Loucy (cell line): ENCODE data around the gene MELK.
A peak's percentile ranks its signal among the peaks of the same experiment; 100 is the strongest.

ENCODE experiments used
- H2AFZ ChIP-seq: fragments of 200-600 bp; sonication (generic); 2 replicates; pipeline ENCODE4 v1.6.0; 2016; ENCODE audit warnings: antibody characterized with exemption, mild to moderate bottlenecking, low read length, moderate library complexity
- H3F3A ChIP-seq: fragments of 200-600 bp; 2 replicates; pipeline ENCODE4 v1.6.0; 2016; ENCODE audit warnings: antibody characterized with exemption, low read depth, mild to moderate bottlenecking
- H3K27me3 ChIP-seq: fragments of 200-600 bp; sonication (generic); 2 replicates; pipeline ENCODE4 v1.6.1; 2014; ENCODE audit warnings: low read length, mild to moderate bottlenecking; ENCODE audit not compliant: insufficient read depth, poor library complexity, severe bottlenecking
- H3K36me3 ChIP-seq: fragments of 200-600 bp; sonication (generic); 2 replicates; pipeline ENCODE4 v1.6.1; 2016; ENCODE audit warnings: low read length; ENCODE audit not compliant: insufficient read depth
- H3K4me1 ChIP-seq: fragments of 200-600 bp; sonication (generic); 2 replicates; pipeline ENCODE4 v1.5.1; 2014; ENCODE audit warnings: low read length, mild to moderate bottlenecking; ENCODE audit not compliant: insufficient read depth, poor library complexity, severe bottlenecking
- H3K4me2 ChIP-seq: fragments of 200-600 bp; sonication (generic); 2 replicates; pipeline ENCODE4 v1.6.0; 2014; ENCODE audit warnings: antibody characterized with exemption, low read length, low read depth, mild to moderate bottlenecking; ENCODE audit not compliant: poor library complexity, severe bottlenecking
- H3K4me3 ChIP-seq: fragments of 200-600 bp; sonication (generic); 2 replicates; pipeline ENCODE4 v1.5.1; 2014; ENCODE audit warnings: low read length, mild to moderate bottlenecking, mixed read lengths; ENCODE audit not compliant: poor library complexity, severe bottlenecking
- H3K79me2 ChIP-seq: fragments of 200-600 bp; sonication (generic); 2 replicates; pipeline ENCODE4 v1.6.1; 2014; ENCODE audit warnings: low read length; ENCODE audit not compliant: insufficient read depth
- H3K9ac ChIP-seq: fragments of 200-600 bp; sonication (generic); 2 replicates; pipeline ENCODE4 v1.6.0; 2014; ENCODE audit warnings: mild to moderate bottlenecking, low read depth, low read length, moderate library complexity; ENCODE audit not compliant: poor library complexity, severe bottlenecking
- H3K9me2 ChIP-seq: fragments of 200-600 bp; sonication (generic); replicated peaks from 2 replicates; pipeline ENCODE4 v1.6.1; 2016; ENCODE audit warnings: low read depth, low read length, mixed read lengths
- H3K9me3 ChIP-seq: fragments of 200-600 bp; sonication (generic); 2 replicates; pipeline ENCODE4 v1.6.1; 2014; ENCODE audit warnings: mild to moderate bottlenecking, antibody characterized with exemption, low read length, low read depth; ENCODE audit not compliant: insufficient read depth
- H4K20me1 ChIP-seq: fragments of 200-600 bp; sonication (generic); 2 replicates; pipeline ENCODE4 v1.6.0; 2014; ENCODE audit warnings: antibody characterized with exemption, low read length, mild to moderate bottlenecking; ENCODE audit not compliant: insufficient read depth, poor library complexity, severe bottlenecking
- CTCF ChIP-seq: fragments of 200-600 bp; sonication (generic); conservative IDR thresholded peaks from 2 replicates; pipeline ENCODE4 v1.5.1; 2014; ENCODE audit warnings: mild to moderate bottlenecking, antibody characterized with exemption, low read length
- EZH2phosphoT487 ChIP-seq: fragments of 200-600 bp; IDR thresholded peaks from 2 replicates; pipeline ENCODE4 v1.6.1; 2018; ENCODE audit warnings: antibody characterized with exemption, mild to moderate bottlenecking, moderate library complexity, borderline replicate concordance

Gene MELK

DNA sequence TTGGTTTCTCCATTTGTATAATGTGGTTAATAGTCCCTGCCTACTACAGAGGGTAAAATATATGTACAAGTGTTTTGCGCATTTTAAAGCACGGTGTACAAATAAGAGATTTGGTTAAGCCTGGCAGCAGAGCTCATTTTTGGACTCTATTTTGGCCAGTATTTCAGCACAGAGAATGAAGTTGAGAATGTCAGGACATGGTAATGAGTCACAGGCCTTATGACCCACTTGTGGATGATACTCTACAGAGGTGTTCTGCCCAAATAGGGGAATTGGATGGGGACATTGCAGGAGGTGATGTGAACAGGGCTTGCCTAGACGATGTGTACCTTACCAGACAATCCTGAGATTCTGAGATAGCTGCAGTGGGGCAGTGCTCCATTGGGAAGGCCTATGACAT, 50.6 kb downstream of the MELK start:
- Histone ChIP-seq H3K79me2 (0 out of 2 replicates have a peak, but pooled peaks cover 5% of the 10 kb centered on the region), H3F3A (no peaks in the 10 kb centered on the region), H3K4me3 (no peak overlapping the region), H3K9me3 (no peaks in the 10 kb centered on the region), H2AFZ (no peak overlapping the region), H3K4me1 (no peaks in the 10 kb centered on the region), H3K27me3 (no peaks in the 10 kb centered on the region), H4K20me1 (no peaks in the 10 kb centered on the region), H3K4me2 (no peak overlapping the region), H3K36me3 (peaks cover 42% of the 10 kb centered on the region; the same call in 1 of the 2 replicates), H3K9me2 (no peaks in the 10 kb centered on the region), H3K9ac (no peak overlapping the region)
- TF ChIP-seq CTCF, result no peak
- TF ChIP-seq EZH2phosphoT487, result no peak

DNA sequence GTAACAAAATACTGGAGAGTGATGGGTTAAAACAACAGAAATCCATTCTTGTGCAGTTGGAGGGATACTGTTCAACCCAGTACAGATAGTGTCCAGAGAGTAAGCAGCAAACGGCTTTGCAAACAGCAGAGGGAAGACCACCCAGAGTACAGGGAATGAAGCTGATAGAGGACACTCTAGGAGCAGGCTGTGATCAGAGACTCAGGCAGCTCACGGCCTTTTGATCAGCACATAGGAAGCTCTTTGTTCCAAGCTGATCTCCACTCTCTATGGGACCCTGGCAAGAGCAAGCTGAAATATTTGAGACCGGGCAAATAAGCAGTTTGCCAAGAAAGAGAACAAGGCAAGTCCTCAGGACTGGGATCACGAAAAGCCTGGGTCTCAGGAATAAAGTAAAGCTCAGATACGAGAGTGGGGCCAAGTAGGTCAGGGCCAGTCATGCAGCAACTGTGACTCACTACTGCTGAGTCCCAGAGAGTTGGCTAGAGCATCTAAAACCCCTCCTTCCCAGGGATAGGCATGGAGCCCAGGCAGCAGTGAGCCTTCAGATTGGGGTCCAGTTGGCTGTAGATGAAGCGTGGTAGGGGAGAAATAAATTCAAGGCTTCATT, 52.4 kb downstream of the MELK start:
- no peak overlapping the region for H2AFZ ChIP-seq
- no peak for TF ChIP-seq EZH2phosphoT487
- TF ChIP-seq CTCF, result no peak
- no peaks in the 10 kb centered on the region for H3K9me3 ChIP-seq
- no peaks in the 10 kb centered on the region for H3F3A ChIP-seq
- H3K4me3 ChIP-seq, result no peak overlapping the region
- no peak overlapping the region for H3K9ac ChIP-seq
- no peaks in the 10 kb centered on the region for H3K4me1 ChIP-seq
- no peaks in the 10 kb centered on the region for H4K20me1 ChIP-seq
- no peak overlapping the region for H3K4me2 ChIP-seq
- H3K79me2 ChIP-seq, result 0 out of 2 replicates have a peak, but pooled peaks cover 5% of the 10 kb centered on the region
- H3K9me2 ChIP-seq, result no peaks in the 10 kb centered on the region
- H3K36me3 ChIP-seq, result peaks cover 46% of the 10 kb centered on the region; the same call in 1 of the 2 replicates
- no peaks in the 10 kb centered on the region for H3K27me3 ChIP-seq

- Histone ChIP-seq H4K20me1 (no peaks in the 10 kb centered on the region), H3K4me2 (no peak overlapping the region), H3K9ac (no peak overlapping the region), H2AFZ (no peak overlapping the region), H3K27me3 (no peaks in the 10 kb centered on the region), H3K9me3 (no peaks in the 10 kb centered on the region), H3F3A (no peaks in the 10 kb centered on the region), H3K79me2 (no peaks in the 10 kb centered on the region), H3K9me2 (no peaks in the 10 kb centered on the region), H3K4me1 (no peaks in the 10 kb centered on the region), H3K4me3 (no peak overlapping the region), H3K36me3 (peaks cover 73% of the 10 kb centered on the region)
- TF ChIP-seq CTCF, result peak; percentile 82
- TF ChIP-seq EZH2phosphoT487, result no peak
Measured at GRCh38 chr9:36632892-36633291, 60.2 kb downstream of the MELK start.
